ENCODE data around the gene ZBTB21.

The ZBTB21 gene

GRCh38 chr21:42039470-42039901 is 29.3 kb upstream of the ZBTB21 start:
- DNase-seq, result no peak

GRCh38 chr21:42038826-42039425 is 28.8 kb upstream of the ZBTB21 start:
- no peak for DNase-seq

- no peak for DNase-seq
Observed at GRCh38 chr21:42038393-42038792, 28.2 kb upstream of the ZBTB21 start.

- DNase-seq, result no peak
Observed at GRCh38 chr21:42037943-42038342, 27.8 kb upstream of the ZBTB21 start.

GRCh38 chr21:42037516-42037915 is 27.4 kb upstream of the ZBTB21 start:
- DNase-seq, result no peak

- no peak for DNase-seq
Observed at GRCh38 chr21:42036313-42036712, 26.2 kb upstream of the ZBTB21 start.

GRCh38 chr21:42032968-42033367 is 22.8 kb upstream of the ZBTB21 start:
- DNase-seq, result no peak

- DNase-seq, result no peak
Observed at GRCh38 chr21:42032266-42032665, 22.1 kb upstream of the ZBTB21 start.

- DNase-seq, result no peak
Observed at GRCh38 chr21:42031816-42032215, 21.7 kb upstream of the ZBTB21 start.

- DNase-seq, result no peak
Observed at GRCh38 chr21:42031241-42031640, 21.1 kb upstream of the ZBTB21 start.

- no peak for DNase-seq
Observed at GRCh38 chr21:42030311-42030710, 20.2 kb upstream of the ZBTB21 start.

- no peak for DNase-seq
Observed at GRCh38 chr21:42028766-42029425, 18.7 kb upstream of the ZBTB21 start.

- DNase-seq, result no peak
Observed at GRCh38 chr21:42027822-42028765, 17.9 kb upstream of the ZBTB21 start.

GRCh38 chr21:42027085-42027821 is 17.1 kb upstream of the ZBTB21 start:
- no peak for DNase-seq

GRCh38 chr21:42026082-42026435 is 15.9 kb upstream of the ZBTB21 start:
- DNase-seq, result no peak

- no peak for DNase-seq
Observed at GRCh38 chr21:42025376-42026081, 15.4 kb upstream of the ZBTB21 start.

GRCh38 chr21:42022906-42023305 is 12.7 kb upstream of the ZBTB21 start:
- DNase-seq, result no peak

- DNase-seq, result no peak
Observed at GRCh38 chr21:42022091-42022430, 11.9 kb upstream of the ZBTB21 start.

GRCh38 chr21:42021371-42022090 is 11.4 kb upstream of the ZBTB21 start:
- DNase-seq, result no peak

- no peak for DNase-seq
Observed at GRCh38 chr21:42019706-42020105, 9.5 kb upstream of the ZBTB21 start.

- no peak for DNase-seq
Observed at GRCh38 chr21:42019101-42019605, 9.0 kb upstream of the ZBTB21 start.

- no peak for DNase-seq
Observed at GRCh38 chr21:42017022-42017421, 6.9 kb upstream of the ZBTB21 start.
